ENCODE results near the gene GPA33. TPM values are rescaled to one million over a fixed set of nuclear protein-coding genes. Genes with fewer than 3 reads are reported as not detected.

The GPA33 gene
- polyA plus RNA-seq, 1 donor (not counting 4 experiments of a cell fraction or from before 2014, with no cell fraction given) = not detected

DNA sequence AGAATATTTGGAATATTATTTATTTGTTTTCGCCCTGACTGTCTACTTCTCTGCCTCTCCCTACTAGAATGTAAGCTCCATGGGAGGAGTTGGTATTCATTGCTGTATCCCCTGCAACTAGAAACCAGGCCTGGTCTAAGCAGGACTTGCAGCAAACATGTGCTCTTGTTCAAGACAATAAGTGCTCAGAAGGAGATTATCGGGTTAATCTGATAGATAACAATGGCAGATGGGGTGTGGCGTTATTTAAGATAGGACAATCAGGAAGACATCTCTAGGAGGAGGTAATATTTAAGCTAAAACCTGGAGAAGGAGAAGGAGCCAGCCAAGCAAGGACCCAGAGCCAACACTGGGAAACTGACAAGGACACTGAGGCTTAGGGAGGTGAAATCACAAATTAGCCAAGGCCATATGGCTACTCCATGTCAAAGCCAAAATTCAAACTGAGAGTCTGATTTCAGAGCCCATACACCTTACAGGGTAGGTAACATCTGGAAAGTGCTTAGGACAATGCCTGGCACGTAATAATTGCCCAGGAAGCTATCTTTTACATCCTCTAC lies 45.2 kb upstream of the GPA33 start:
- dilution Hi-C loops (cut with MboI; ENCODE audit: extremely low pct_ligation_motif_present, low sequenced_read_pairs) = no loop called here
- H3K9ac ChIP-seq (ENCODE audit: control insufficient read depth, extremely low read depth, insufficient read depth, low read length) = no peak overlapping the region
- H3K9me3 ChIP-seq (ENCODE audit: control insufficient read depth, low read depth, low read length) = no peaks in the 10 kb centered on the region
- no peaks in the 10 kb centered on the region for H4K20me1 ChIP-seq (ENCODE audit: control insufficient read depth, extremely low read depth, insufficient read depth, low read length)
- no peaks in the 10 kb centered on the region for H3K36me3 ChIP-seq (ENCODE audit: control insufficient read depth in 2 of 2, extremely low read depth in 1 of 2, insufficient read depth in 2 of 2, low read length in 2 of 2)
- FAIRE-seq (no peak), DNase-seq (ENCODE audit: low read depth, low spot score) (no peak)
- peaks cover 8% of the 10 kb centered on the region for H3K4me1 ChIP-seq (ENCODE audit: control insufficient read depth, extremely low read depth, insufficient read depth, low read length)
- H3K27me3 ChIP-seq (ENCODE audit: control insufficient read depth, extremely low read depth, insufficient read depth, low read length) = no peaks in the 10 kb centered on the region
- H2AFZ ChIP-seq (ENCODE audit: control insufficient read depth, low read length) = no peak overlapping the region
- no peak overlapping the region for H3K4me3 ChIP-seq (ENCODE audit: control insufficient read depth in 2 of 3, extremely low read depth in 1 of 3, insufficient read depth in 2 of 3, low read depth in 1 of 3, low read length in 3 of 3)
- H3K79me2 ChIP-seq (ENCODE audit: control insufficient read depth, insufficient read depth, low read length) = no peaks in the 10 kb centered on the region
- H3K4me2 ChIP-seq (ENCODE audit: control insufficient read depth, extremely low read depth, insufficient read depth, low read depth, low read length) = no peak overlapping the region
- TF ChIP-seq EZH2 (IDR thresholded peaks at IDR 0.05; ENCODE audit: low read length) = no peak
- TF ChIP-seq, protein P1, sequence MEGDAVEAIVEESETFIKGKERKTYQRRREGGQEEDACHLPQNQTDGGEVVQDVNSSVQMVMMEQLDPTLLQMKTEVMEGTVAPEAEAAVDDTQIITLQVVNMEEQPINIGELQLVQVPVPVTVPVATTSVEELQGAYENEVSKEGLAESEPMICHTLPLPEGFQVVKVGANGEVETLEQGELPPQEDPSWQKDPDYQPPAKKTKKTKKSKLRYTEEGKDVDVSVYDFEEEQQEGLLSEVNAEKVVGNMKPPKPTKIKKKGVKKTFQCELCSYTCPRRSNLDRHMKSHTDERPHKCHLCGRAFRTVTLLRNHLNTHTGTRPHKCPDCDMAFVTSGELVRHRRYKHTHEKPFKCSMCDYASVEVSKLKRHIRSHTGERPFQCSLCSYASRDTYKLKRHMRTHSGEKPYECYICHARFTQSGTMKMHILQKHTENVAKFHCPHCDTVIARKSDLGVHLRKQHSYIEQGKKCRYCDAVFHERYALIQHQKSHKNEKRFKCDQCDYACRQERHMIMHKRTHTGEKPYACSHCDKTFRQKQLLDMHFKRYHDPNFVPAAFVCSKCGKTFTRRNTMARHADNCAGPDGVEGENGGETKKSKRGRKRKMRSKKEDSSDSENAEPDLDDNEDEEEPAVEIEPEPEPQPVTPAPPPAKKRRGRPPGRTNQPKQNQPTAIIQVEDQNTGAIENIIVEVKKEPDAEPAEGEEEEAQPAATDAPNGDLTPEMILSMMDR (optimal IDR thresholded peaks at IDR 0.05 in 1 of 3, IDR thresholded peaks at IDR 0.05 in 1 of 3, conservative IDR thresholded peaks at IDR 0.05 in 1 of 3; ENCODE audit: extremely low read depth in 1 of 3, insufficient read depth in 2 of 3, low read length in 3 of 3) = no peak
- H3K9me1 ChIP-seq (ENCODE audit: control insufficient read depth, extremely low read depth, insufficient read depth, low read length) = no peaks in the 10 kb centered on the region
- H3K27ac ChIP-seq (ENCODE audit: control insufficient read depth, insufficient read depth, low read length) = no peak overlapping the region

GRCh38 chr1:167132301-167133010 lies 42.3 kb upstream of the GPA33 start:
- no peak for FAIRE-seq
- no peak overlapping the region for H3K9ac ChIP-seq (ENCODE audit: control insufficient read depth, extremely low read depth, insufficient read depth, low read length)
- no peaks in the 10 kb centered on the region for H3K9me3 ChIP-seq (ENCODE audit: control insufficient read depth, low read depth, low read length)
- dilution Hi-C loops (cut with MboI; ENCODE audit: extremely low pct_ligation_motif_present, low sequenced_read_pairs) = no loop called here
- no peak overlapping the region for H3K27ac ChIP-seq (ENCODE audit: control insufficient read depth, insufficient read depth, low read length)
- H3K27me3 ChIP-seq (ENCODE audit: control insufficient read depth, extremely low read depth, insufficient read depth, low read length) = peaks cover 2% of the 10 kb centered on the region
- no peak overlapping the region for H2AFZ ChIP-seq (ENCODE audit: control insufficient read depth, low read length)
- peaks cover 8% of the 10 kb centered on the region for H3K4me1 ChIP-seq (ENCODE audit: control insufficient read depth, extremely low read depth, insufficient read depth, low read length)
- DNase-seq (ENCODE audit: low read depth, low spot score) = no peak
- H3K79me2 ChIP-seq (ENCODE audit: control insufficient read depth, insufficient read depth, low read length) = no peaks in the 10 kb centered on the region
- H3K4me3 ChIP-seq (ENCODE audit: control insufficient read depth in 2 of 3, extremely low read depth in 1 of 3, insufficient read depth in 2 of 3, low read depth in 1 of 3, low read length in 3 of 3) = no peak overlapping the region
- H3K36me3 ChIP-seq (ENCODE audit: control insufficient read depth in 2 of 2, extremely low read depth in 1 of 2, insufficient read depth in 2 of 2, low read length in 2 of 2) = no peaks in the 10 kb centered on the region
- no peak overlapping the region for H3K4me2 ChIP-seq (ENCODE audit: control insufficient read depth, extremely low read depth, insufficient read depth, low read depth, low read length)
- no peaks in the 10 kb centered on the region for H3K9me1 ChIP-seq (ENCODE audit: control insufficient read depth, extremely low read depth, insufficient read depth, low read length)
- no peaks in the 10 kb centered on the region for H4K20me1 ChIP-seq (ENCODE audit: control insufficient read depth, extremely low read depth, insufficient read depth, low read length)
- no peak for TF ChIP-seq EZH2 (IDR thresholded peaks at IDR 0.05; ENCODE audit: low read length)
- TF ChIP-seq, protein P1 (optimal IDR thresholded peaks at IDR 0.05 in 1 of 3, IDR thresholded peaks at IDR 0.05 in 1 of 3, conservative IDR thresholded peaks at IDR 0.05 in 1 of 3; ENCODE audit: extremely low read depth in 1 of 3, insufficient read depth in 2 of 3, low read length in 3 of 3) = no peak

Data from keratinocyte (primary cell).